GM21423 (cell line): ENCODE measurements around the gene WDFY2.
"Not testable (repeated sequence)": the region's sequence is repeated elsewhere in the genome, so short reads cannot be mapped to it uniquely, and the experiment has no call there.

Source experiments
- ATAC-seq: cut with Tn5 transposase; IDR thresholded peaks from one replicate; pipeline ENCODE4 v1.9.1; 2021; ENCODE audit warnings: mild to moderate bottlenecking, moderate library complexity; ENCODE audit not compliant: unreplicated experiment

WDFY2 gene

DNA sequence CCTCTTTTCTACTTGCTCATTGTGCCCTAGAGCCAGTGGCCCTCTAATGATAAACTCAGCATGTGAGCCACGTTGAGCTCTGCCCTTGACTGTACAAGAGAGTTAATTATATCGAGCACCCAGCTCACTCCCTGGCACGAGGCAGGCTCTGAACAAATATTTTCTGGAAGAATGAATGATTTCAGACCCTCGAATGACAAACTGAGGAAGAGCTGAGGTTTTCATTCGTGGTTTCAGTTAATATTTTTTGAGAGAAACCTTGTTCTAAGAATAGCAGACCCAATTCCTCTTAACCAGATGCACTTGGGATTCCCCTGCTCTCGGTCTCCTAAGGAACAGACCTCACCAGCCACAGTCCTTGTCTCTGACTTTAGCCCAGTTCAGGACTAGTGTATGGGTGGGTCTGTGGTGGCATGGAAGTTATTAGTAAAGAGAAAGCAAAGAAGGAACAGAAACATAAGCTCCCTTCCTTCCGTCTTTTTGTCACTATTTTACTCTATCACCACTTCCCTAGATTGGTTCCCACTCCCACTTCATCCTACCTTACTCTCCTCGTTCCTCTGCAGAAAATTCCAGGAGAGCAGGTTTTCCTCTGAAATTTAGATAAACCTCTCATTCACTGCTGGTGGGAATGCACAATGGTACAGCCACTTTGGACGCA lies 22.1 kb upstream of the WDFY2 start:
- peak; percentile 83 for ATAC-seq

DNA sequence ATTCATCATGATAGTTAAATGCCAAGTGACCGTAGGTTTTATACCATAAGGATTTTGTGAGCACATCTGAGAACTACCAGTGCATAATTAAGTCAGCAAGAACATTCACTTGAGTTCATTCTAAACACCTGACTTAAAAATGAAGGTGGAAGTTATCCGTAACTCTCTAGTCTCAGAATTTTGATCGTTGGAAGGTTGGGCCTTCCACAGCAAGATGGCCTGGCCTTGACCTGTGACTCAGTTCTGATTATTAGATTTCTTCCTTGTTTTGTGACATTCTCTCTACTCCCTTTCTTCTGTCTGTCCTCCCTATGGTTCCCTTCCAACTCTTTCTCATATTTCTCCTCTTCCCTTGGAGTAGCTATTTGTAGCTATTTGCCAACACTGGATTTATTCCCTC lies 20.0 kb upstream of the WDFY2 start:
- ATAC-seq = no peak

DNA sequence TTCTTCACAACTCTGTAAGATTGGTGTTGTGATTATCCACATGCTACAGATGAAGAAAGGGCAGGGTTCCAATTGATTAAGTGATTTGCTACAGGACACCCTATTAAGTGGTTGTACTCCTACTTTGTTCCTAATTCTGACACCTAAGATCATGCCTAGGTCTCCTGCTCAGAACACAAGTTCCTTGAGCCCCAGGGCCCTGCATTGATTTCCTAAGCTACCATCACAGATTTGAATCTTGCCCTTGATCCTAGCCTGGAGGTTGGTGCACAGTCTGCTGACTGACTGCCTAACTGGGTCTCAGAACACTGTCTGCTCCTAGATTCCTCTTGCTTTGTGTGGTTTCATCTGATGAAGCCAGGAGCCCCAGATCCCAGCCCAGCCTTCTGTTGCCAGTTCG lies 19.6 kb upstream of the WDFY2 start:
- ATAC-seq = no peak

- ATAC-seq = not testable (repeated sequence)
These were observed 15.3 kb upstream of the WDFY2 start for GRCh38 chr13:51569001-51569400.

- ATAC-seq = no peak
These were observed 7.5 kb upstream of the WDFY2 start for GRCh38 chr13:51576754-51577153.

- ATAC-seq = no peak
These were observed 6.6 kb upstream of the WDFY2 start for GRCh38 chr13:51577690-51578089.

DNA sequence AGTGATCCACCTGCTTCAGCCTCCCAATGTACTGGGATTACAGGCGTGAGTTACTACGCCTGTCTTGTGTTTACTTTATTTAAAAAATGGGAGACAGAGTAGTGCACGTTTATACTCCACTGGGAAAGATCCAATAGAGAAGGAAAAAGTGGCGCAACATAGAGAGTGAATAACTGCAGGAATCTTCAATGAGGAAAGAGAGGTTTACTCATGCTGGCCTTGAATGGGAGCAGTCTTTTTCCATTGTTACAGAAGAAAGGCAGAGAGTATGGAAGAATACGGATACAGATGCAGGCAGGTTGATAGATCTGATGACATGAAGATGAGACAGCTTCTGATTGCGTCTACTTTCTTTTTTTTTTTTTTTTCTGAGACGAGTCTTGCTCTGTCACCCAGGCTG lies 4.6 kb upstream of the WDFY2 start:
- ATAC-seq = no peak

DNA sequence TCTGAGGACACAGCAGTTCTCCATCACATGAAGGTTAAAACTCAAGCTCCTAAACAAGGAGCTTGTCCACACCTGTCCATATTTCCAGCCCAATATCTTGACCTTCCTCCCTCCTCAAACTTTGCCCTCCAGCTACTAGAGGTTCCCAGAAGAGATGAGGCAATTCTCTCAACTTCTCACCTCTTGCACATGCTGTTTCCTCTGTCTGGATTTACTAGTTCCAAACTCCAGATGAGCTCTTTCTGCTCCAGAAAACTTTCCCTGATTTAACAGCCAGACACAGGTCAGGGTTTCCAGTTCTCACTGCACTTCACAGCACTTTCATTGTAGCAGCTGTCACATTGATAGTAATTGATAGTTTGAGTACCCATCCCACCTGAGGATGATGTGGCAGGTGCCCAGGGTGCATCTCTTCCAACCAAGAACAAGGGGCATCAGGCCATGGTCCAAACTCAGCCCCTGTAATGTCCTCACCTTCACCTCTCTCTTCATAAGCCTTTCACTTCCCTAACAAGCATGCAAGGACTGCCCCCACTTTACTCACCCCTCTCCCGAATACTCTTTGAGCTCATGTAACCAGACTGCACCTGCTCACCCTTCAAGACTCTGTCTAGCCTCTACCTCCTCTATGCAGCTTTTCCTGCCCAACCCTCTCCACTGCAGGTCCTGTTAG lies 3.0 kb upstream of the WDFY2 start:
- no peak for ATAC-seq

GRCh38 chr13:51583469-51583874 lies 790 bp upstream of the WDFY2 start:
- no peak for ATAC-seq

DNA sequence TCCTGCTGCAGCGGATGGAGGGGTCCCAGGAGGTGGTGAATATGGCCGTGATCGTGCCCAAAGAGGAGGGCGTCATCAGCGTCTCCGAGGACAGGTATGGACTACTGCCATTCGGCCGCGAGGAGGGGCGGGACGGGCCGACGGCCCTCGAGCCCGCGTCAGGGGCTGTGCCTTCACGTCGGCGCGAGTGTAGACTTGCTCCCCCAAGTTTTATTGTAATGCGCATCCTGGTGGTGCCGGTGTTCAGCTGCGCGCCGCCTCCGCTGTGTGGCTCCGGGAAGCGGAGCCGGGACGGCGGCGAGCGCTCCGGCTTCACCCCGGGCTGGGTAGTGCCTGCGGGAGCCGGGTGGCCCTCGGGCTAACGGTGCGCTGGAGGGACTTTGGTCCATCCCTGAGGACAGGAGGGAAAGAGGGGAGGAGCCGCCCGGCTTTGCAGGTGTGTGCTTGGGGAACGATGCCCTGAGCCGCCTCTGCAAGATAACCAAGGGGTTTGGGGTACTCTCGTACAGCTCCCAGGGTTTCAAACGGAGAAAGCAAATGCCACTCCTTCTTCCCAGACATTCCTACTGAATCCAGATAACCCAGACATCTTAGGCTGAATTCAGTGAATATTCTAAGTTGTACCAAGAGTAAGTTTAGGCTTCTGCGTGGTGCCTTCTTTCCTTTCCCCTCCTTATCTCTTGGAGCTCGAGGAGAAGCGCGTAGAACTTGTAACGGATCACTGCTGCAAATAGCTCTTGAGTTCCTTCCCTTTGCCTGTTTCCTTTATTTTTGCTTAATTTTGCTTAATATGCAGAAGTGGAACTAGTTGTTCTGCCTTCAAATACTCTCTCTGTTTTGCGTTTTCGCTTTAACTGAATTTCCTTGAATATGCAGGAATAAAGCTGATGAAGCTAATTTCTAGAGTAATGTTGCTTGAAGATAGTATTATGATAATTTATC lies 740 bp downstream of the WDFY2 start:
- peak; percentile 27 for ATAC-seq

GRCh38 chr13:51585696-51586095 lies 1.4 kb downstream of the WDFY2 start:
- no peak for ATAC-seq

DNA sequence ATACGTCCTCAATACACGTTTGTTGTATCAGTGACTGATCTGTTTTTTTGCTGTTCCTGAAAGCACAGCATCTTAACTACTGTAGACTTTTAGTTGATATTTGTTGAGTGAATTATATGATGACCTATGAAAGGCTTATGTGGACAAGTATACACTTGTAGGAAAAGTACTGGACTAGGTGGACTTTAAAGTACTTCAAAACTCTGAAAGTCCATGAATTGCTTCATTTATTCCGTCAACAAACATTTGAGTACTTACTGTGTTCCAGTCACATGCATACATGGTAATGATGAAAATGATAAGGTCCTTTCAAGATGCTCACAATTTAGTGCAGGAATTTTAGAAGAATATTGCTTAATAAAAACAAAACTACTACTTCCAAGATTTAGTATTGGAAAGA lies 3.1 kb downstream of the WDFY2 start:
- no peak for ATAC-seq

GRCh38 chr13:51588406-51588949 lies 4.2 kb downstream of the WDFY2 start:
- ATAC-seq = no peak

DNA sequence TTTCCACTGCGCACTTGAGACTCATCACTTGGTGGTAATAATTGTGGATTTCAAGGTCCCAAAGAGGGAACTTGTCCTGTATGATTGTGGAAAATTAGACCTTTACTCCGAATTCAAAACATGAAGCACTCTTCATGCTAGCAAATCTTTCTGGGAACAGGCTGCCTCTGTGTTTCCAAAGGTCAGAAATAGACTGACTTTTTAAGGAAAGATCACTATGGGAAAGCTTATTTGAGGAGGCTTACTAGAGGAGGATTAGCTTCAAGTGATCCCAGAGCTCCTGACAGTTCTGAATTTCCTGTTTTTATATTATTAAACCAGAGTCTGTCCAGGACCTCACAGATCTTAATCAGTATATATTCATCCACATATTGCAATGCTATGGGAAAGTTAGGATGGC lies 5.5 kb downstream of the WDFY2 start:
- no peak for ATAC-seq

GRCh38 chr13:51590231-51590970 lies 6.1 kb downstream of the WDFY2 start:
- no peak for ATAC-seq

DNA sequence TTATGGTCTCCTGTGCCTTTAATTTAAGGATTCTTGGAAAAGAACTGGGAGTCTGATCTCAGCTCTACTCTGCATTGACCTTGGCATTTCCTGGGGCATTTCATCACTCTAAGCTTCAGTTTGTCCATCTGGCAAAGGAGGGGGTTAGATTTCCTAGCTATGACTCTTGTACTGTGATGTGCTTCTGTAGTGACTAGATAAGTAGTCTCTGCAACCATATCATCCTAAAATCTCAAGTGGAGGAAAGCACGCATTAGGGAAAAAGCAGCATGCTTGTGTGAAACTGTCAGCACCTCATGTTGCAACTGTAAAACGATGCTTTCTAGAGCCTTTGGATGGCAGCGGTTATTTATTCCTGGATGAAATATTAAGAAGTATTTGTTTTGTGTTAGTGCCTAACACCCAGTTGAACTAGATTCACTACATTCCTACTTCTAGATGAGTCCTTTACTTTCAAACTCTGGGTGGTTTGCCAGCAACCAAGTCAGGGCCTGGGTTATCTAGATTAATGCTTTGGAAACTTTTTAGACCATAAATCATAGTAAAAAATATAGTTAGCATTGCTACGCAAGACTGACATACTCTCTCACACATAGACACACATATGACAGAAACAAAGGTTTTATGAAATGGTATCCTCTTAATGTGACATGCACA lies 6.8 kb downstream of the WDFY2 start:
- no peak for ATAC-seq

GRCh38 chr13:51591938-51592337 lies 7.7 kb downstream of the WDFY2 start:
- not testable (repeated sequence) for ATAC-seq

- no peak for ATAC-seq
These were observed 10.2 kb downstream of the WDFY2 start for GRCh38 chr13:51594432-51594831.

- ATAC-seq = no peak
These were observed 11.2 kb downstream of the WDFY2 start for GRCh38 chr13:51595416-51595815.

DNA sequence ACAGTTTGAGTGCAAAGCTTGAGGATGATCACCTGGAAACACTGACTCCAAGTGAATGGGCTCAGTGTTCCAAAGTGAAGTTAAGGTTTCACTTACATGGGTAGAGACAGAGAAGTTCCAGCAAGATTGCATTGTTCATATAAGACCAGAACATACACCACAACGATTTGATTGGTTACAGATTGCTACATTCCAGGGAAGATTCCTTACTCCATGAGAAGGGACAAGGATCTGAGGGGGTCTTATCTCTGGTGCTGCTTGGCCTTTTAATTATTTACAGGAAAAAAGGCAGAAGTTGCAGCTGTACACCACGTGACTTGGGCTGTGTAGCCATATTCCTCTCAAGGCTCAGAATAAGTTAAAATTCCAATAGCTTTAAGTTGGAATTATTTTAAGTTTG lies 12.3 kb downstream of the WDFY2 start:
- no peak for ATAC-seq
